K562 (cell line): ENCODE results near the gene ZDHHC5. TPM values are rescaled to one million over a fixed set of nuclear protein-coding genes. Genes with fewer than 3 reads are reported as not detected.

ENCODE experiments used
- BRCA1 ChIP-seq, 2 experiments: fragments of 450-650 bp in 1 of 2; sonication (generic) in 1 of 2; formaldehyde crosslinking in 1 of 2; IDR thresholded peaks; 2 replicates each; pipeline versions ENCODE4 v1.5.0 to v1.6.1; 2017 to 2020; ENCODE audit warnings: mild to moderate bottlenecking in 1 of 2, missing genetic modification reagents in 1 of 2
- CBFA2T2 ChIP-seq: fragments of 450-650 bp; conservative IDR thresholded peaks from 2 replicates; pipeline ENCODE4 v1.6.1; 2017; ENCODE audit warnings: mild to moderate bottlenecking
- CREB1 ChIP-seq, 2 experiments: sonication (generic) in 1 of 2; formaldehyde crosslinking in 1 of 2; IDR thresholded peaks; 2 replicates each; pipeline versions ENCODE4 v1.6.1 to v1.8.0; 2012 to 2022; ENCODE audit warnings: inconsistent platforms in 1 of 2, mild to moderate bottlenecking in 1 of 2, missing genetic modification reagents in 1 of 2, moderate library complexity in 1 of 2
- ELF2 ChIP-seq: fragments of 250-450 bp; sonication (Bioruptor Pico); IDR thresholded peaks from 2 replicates; pipeline ENCODE4 v1.5.0; 2021; ENCODE audit warnings: mild to moderate bottlenecking
- HIVEP1 ChIP-seq: fragments of 250-450 bp; sonication (Bioruptor Pico); IDR thresholded peaks from 2 replicates; pipeline ENCODE4 v1.4.0; 2020; ENCODE audit warnings: mild to moderate bottlenecking
- ILF3 ChIP-seq: fragments of 450-650 bp; IDR thresholded peaks from 2 replicates; pipeline ENCODE4 v1.6.1; 2018; ENCODE audit warnings: antibody characterized with exemption, mild to moderate bottlenecking, moderate library complexity, borderline replicate concordance
- MTA3 ChIP-seq: fragments of 450-650 bp; formaldehyde crosslinking; IDR thresholded peaks from 2 replicates; pipeline ENCODE4 v1.6.1; 2017; ENCODE audit warnings: mild to moderate bottlenecking, borderline replicate concordance
- NONO ChIP-seq, 2 experiments: fragments of 200-400 bp in 1 of 2; fragments of 450-650 bp in 1 of 2; formaldehyde crosslinking in 1 of 2; IDR thresholded peaks; 2 replicates each; pipeline ENCODE4 v1.6.1; 2017; ENCODE audit warnings: low read depth in 2 of 2, mild to moderate bottlenecking in 2 of 2, moderate library complexity in 2 of 2, low read length in 1 of 2
- NR1H2 ChIP-seq: sonication (generic); formaldehyde crosslinking; IDR thresholded peaks from 2 replicates; pipeline ENCODE4 v1.4.0; 2020; ENCODE audit warnings: mild to moderate bottlenecking, missing genetic modification reagents
- PHF21A ChIP-seq: fragments of 450-650 bp; IDR thresholded peaks from 2 replicates; pipeline ENCODE4 v1.6.1; 2017; ENCODE audit warnings: low read depth, borderline replicate concordance
- POLR2AphosphoS5 ChIP-seq: IDR thresholded peaks from 2 replicates; pipeline ENCODE4 v1.6.1; 2011; ENCODE audit warnings: mild to moderate bottlenecking, low read depth, low read length, moderate library complexity; ENCODE audit not compliant: control insufficient read depth, insufficient read depth
- SMARCA5 ChIP-seq: fragments of 450-650 bp; IDR thresholded peaks from 2 replicates; pipeline ENCODE4 v1.6.1; 2016
- SRF ChIP-seq, 2 experiments: fragments of 250-450, 450-650 bp in 1 of 2; sonication (Bioruptor Pico) in 1 of 2; sonication (generic) in 1 of 2; formaldehyde crosslinking; IDR thresholded peaks; 2 replicates each; pipeline versions ENCODE4 v1.5.0 to v1.5.1; 2020 to 2022; ENCODE audit warnings: mild to moderate bottlenecking in 1 of 2, missing genetic modification reagents in 1 of 2
- UBTF ChIP-seq, 2 experiments: IDR thresholded peaks; 2 replicates each; pipeline ENCODE4 v1.6.1; 2012; ENCODE audit warnings: improper control_type of control experiment in 2 of 2, low read depth in 2 of 2, low read length in 2 of 2, borderline replicate concordance in 1 of 2
- USF2 ChIP-seq: sonication (generic); formaldehyde crosslinking; IDR thresholded peaks from 2 replicates; pipeline ENCODE4 v1.5.0; 2020; ENCODE audit warnings: missing genetic modification reagents
- ZNF212 ChIP-seq: fragments of 450-650 bp; formaldehyde crosslinking; IDR thresholded peaks from 2 replicates; pipeline ENCODE4 v1.4.0; 2020; ENCODE audit warnings: mild to moderate bottlenecking
- ZNF280B ChIP-seq: fragments of 250-450 bp; sonication (Bioruptor Pico); IDR thresholded peaks from 2 replicates; pipeline ENCODE4 v1.5.1; 2021; ENCODE audit warnings: mild to moderate bottlenecking
- ZNF408 ChIP-seq: fragments of 250-450 bp; sonication (Bioruptor Pico); IDR thresholded peaks from 2 replicates; pipeline ENCODE4 v1.4.0; 2020; ENCODE audit warnings: low read depth, mild to moderate bottlenecking, moderate library complexity
- ZNF518B ChIP-seq: fragments of 250-450 bp; sonication (Bioruptor Pico); IDR thresholded peaks from 2 replicates; pipeline ENCODE4 v1.5.0; 2021; ENCODE audit warnings: mild to moderate bottlenecking, moderate library complexity
- ZNF766 ChIP-seq: fragments of 200-800 bp; sonication (Bioruptor generic); conservative IDR thresholded peaks from 2 replicates; pipeline ENCODE4 v1.6.1; 2016; ENCODE audit warnings: missing genetic modification characterization, missing compliant biosample characterization
- polyA plus RNA-seq, 8 experiments: library from polyadenylated mRNA; depleted of rRNA in 4 of 8; stranded (reverse) in 5 of 8; unstranded in 3 of 8; fragments of >200 nt; fragmentation: Nextera tagmentation in 2 of 8; fragmentation: Illumina TruSeq in 1 of 8; extraction: Ambion mirVana in 2 of 8; extraction: Trizol in 1 of 8; gene quantifications; 2 replicates each; pipeline versions ENCODE4 v1.2.1 to v1.2.3, GENCODE V29; 2011 to 2014; ENCODE audit warnings: inconsistent platforms in 1 of 8, missing spikeins in 1 of 8
- total RNA-seq, 7 experiments: library from RNA; depleted of rRNA in 6 of 7; stranded (reverse); fragments of >200 nt in 6 of 7; fragmentation: Illumina TruSeq in 2 of 7; extraction: Trizol in 2 of 7; gene quantifications; 2 replicates each; pipeline versions ENCODE4 v1.2.1 to v1.2.3, GENCODE V29; 2011 to 2021; ENCODE audit warnings: low replicate concordance in 1 of 7

ZDHHC5 gene
- total and polyA plus RNA-seq, 9 of the 15 experiments (the other 6 are each of a cell fraction or from before 2014, with no cell fraction given): 3.8 to 64.2 (median 35.9) TPM

- TF ChIP-seq POLR2AphosphoS5 (peak; percentile 54), PHF21A (no peak), CREB1 (IDR thresholded peaks at IDR 0.05) (no peak), CREB1 (CRISPR knock-in tag; IDR thresholded peaks at IDR 0.05) (no peak), UBTF (IDR thresholded peaks at IDR 0.05; ENCODE audit: borderline replicate concordance in 1 of 2, low read depth in 2 of 2, low read length in 2 of 2) (no peak), ELF2 (CRISPR knock-in tag) (peak; percentile 86), USF2 (CRISPR knock-in tag) (no peak), MTA3 (0 out of 2 replicates have a peak, but pooled peaks have one; percentile 8), NR1H2 (CRISPR knock-in tag) (peak; percentile 79; the same call in 1 of the 2 replicates), ILF3 (no peak), CBFA2T2 (no peak), ZNF518B (no peak), ZNF212 (CRISPR knock-in tag) (no peak), ZNF766 (no peak; the same call in 1 of the 2 replicates), HIVEP1 (CRISPR knock-in tag) (no peak), SMARCA5 (no peak), BRCA1 (IDR thresholded peaks at IDR 0.05) (no peak), BRCA1 (CRISPR knock-in tag; IDR thresholded peaks at IDR 0.05) (no peak), SRF (CRISPR knock-in tag; IDR thresholded peaks at IDR 0.05) (no peak), NONO (IDR thresholded peaks at IDR 0.05; ENCODE audit: low read depth in 2 of 2, low read length in 1 of 2) (peak in 1 of 2 experiments; percentile 99; a peak in 2 of 4 replicates), ZNF280B (CRISPR knock-in tag) (no peak), ZNF408 (CRISPR knock-in tag) (no peak)
Measured at GRCh38 chr11:57667117-57667735, 688 bp upstream of the ZDHHC5 start (continued).
